Measurements from ENCODE around the gene CPED1. TPM values are rescaled to one million over a fixed set of nuclear protein-coding genes. Genes with fewer than 3 reads are reported as not detected.

The CPED1 gene
- total RNA-seq, 1 experiment from 2014 or later: 0.39 TPM

GRCh38 chr7:121008816-121009215 is 20.3 kb downstream of the CPED1 start:
- no peak overlapping the region for H3K27ac ChIP-seq (ENCODE audit: low read length)
- ATAC-seq (no peak), DNase-seq (ENCODE audit: low read depth, low spot score) (no peak)
- CTCF ChIA-PET: no interaction called here
- POLR2A ChIA-PET: no interaction called here
- no peaks in the 10 kb centered on the region for H3K9me3 ChIP-seq (ENCODE audit: control insufficient read depth, insufficient read depth, low read depth, low read length)
- H3K4me1 ChIP-seq (ENCODE audit: control insufficient read depth, insufficient read depth, low read length): no peaks in the 10 kb centered on the region
- intact Hi-C loops (cut with micrococcal nuclease; ENCODE audit: unreplicated experiment): no loop called here
- in situ Hi-C loops (cut with HindIII; ENCODE audit: low pct_unique_long_range_greater_than_20kb, low sequenced_read_pairs): no loop called here
- no peaks in the 10 kb centered on the region for H3K36me3 ChIP-seq (ENCODE audit: control insufficient read depth, insufficient read depth, low read length)
- TF ChIP-seq POLR2AphosphoS5 (IDR thresholded peaks at IDR 0.05; ENCODE audit: low read depth, low read length) (no peak), TCF7L2 (IDR thresholded peaks at IDR 0.05; ENCODE audit: low read depth, low read length) (no peak), CTCF (IDR thresholded peaks at IDR 0.05) (no peak), SIN3A (IDR thresholded peaks at IDR 0.05; ENCODE audit: borderline replicate concordance, insufficient read depth, low read depth, low read length) (no peak), REST (IDR thresholded peaks at IDR 0.05; ENCODE audit: insufficient read depth in 1 of 2, low read depth in 2 of 2, low read length in 1 of 2) (no peak)
- no peak overlapping the region for H3K4me3 ChIP-seq (ENCODE audit: low read depth in 2 of 2, low read length in 2 of 2)
- H3K27me3 ChIP-seq (ENCODE audit: control insufficient read depth, insufficient read depth, low read length): peaks cover 21% of the 10 kb centered on the region
- BruUV-seq (replicated peaks): no TSS peak

DNA sequence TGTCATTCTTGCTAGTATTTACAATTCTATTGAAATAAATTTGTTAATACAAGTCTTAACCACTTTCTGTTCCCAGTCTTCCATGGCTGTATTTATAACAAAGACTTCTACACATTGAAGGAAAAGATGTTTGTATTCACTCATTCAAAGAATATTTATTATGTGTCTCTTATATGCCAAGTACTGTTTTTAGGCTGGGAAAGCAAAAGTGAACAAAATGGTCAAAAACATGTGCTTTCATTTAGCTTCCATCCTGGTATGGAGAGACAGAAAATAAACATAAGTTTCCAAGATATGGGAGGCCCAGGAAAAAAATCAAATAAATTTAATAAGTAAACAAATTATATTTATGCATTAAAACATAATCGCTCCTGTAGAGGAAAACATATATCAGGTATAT is 22.9 kb downstream of the CPED1 start:
- intact Hi-C loops (cut with micrococcal nuclease; ENCODE audit: unreplicated experiment): no loop called here
- POLR2A ChIA-PET: no interaction called here
- Histone ChIP-seq H3K4me1 (ENCODE audit: control insufficient read depth, insufficient read depth, low read length) (no peaks in the 10 kb centered on the region), H3K9me3 (ENCODE audit: control insufficient read depth, insufficient read depth, low read depth, low read length) (no peaks in the 10 kb centered on the region), H3K36me3 (ENCODE audit: control insufficient read depth, insufficient read depth, low read length) (no peaks in the 10 kb centered on the region), H3K27me3 (ENCODE audit: control insufficient read depth, insufficient read depth, low read length) (peaks cover 14% of the 10 kb centered on the region), H3K27ac (ENCODE audit: low read length) (no peak overlapping the region), H3K4me3 (ENCODE audit: low read depth in 2 of 2, low read length in 2 of 2) (no peak overlapping the region)
- DNase-seq (ENCODE audit: low read depth, low spot score): no peak
- CTCF ChIA-PET: no interaction called here
- in situ Hi-C loops (cut with HindIII; ENCODE audit: low pct_unique_long_range_greater_than_20kb, low sequenced_read_pairs): no loop called here
- no TSS peak for BruUV-seq (replicated peaks)
- ATAC-seq: no peak
- TF ChIP-seq POLR2AphosphoS5 (IDR thresholded peaks at IDR 0.05; ENCODE audit: low read depth, low read length) (no peak), TCF7L2 (IDR thresholded peaks at IDR 0.05; ENCODE audit: low read depth, low read length) (no peak), REST (IDR thresholded peaks at IDR 0.05; ENCODE audit: insufficient read depth in 1 of 2, low read depth in 2 of 2, low read length in 1 of 2) (no peak), SIN3A (IDR thresholded peaks at IDR 0.05; ENCODE audit: borderline replicate concordance, insufficient read depth, low read depth, low read length) (no peak), CTCF (IDR thresholded peaks at IDR 0.05) (no peak)
